SK-N-SH treated with all-trans-retinoic acid at 6 μM for 48 hours (cell line): ENCODE results near the gene BFSP2.

Experiments used
- ATAC-seq: fragments of 200-7000 bp; cut with Tn5 transposase; 3 replicates; pipeline ENCODE4 v1.9.1; 2020; ENCODE audit warnings: mild to moderate bottlenecking, moderate library complexity
- ARNTL ChIP-seq: fragments of 450-650 bp; formaldehyde crosslinking; IDR thresholded peaks from 2 replicates; pipeline ENCODE4 v1.5.0; 2020; ENCODE audit warnings: low read depth, mild to moderate bottlenecking, moderate library complexity, borderline replicate concordance
- BACH2 ChIP-seq: fragments of 250-450 bp; sonication (Bioruptor Pico); IDR thresholded peaks from 2 replicates; pipeline ENCODE4 v1.9.0; 2021; ENCODE audit warnings: mild to moderate bottlenecking, borderline replicate concordance
- CREB5 ChIP-seq: fragments of 250-450 bp; sonication (Bioruptor Pico); IDR thresholded peaks from 2 replicates; pipeline ENCODE4 v1.5.1; 2020; ENCODE audit warnings: low read depth, mild to moderate bottlenecking, moderate library complexity
- CSDC2 ChIP-seq: fragments of 250-450 bp; sonication (Bioruptor Pico); IDR thresholded peaks from 2 replicates; pipeline ENCODE4 v1.5.0; 2020; ENCODE audit warnings: mild to moderate bottlenecking, moderate library complexity
- CSRNP3 ChIP-seq: fragments of 250-450 bp; sonication (Bioruptor Pico); IDR thresholded peaks from 2 replicates; pipeline ENCODE4 v1.5.1; 2021; ENCODE audit warnings: mild to moderate bottlenecking, moderate library complexity
- GLIS3 ChIP-seq: fragments of 250-450 bp; sonication (Bioruptor Pico); IDR thresholded peaks from 2 replicates; pipeline ENCODE4 v1.5.0; 2020; ENCODE audit warnings: mild to moderate bottlenecking, moderate library complexity
- ISL1 ChIP-seq: fragments of 250-450 bp; sonication (Bioruptor Pico); IDR thresholded peaks from 2 replicates; pipeline ENCODE4 v2.1.2; 2022; ENCODE audit warnings: mild to moderate bottlenecking, moderate library complexity
- OSR1 ChIP-seq: fragments of 250-450 bp; sonication (Bioruptor Pico); IDR thresholded peaks from 2 replicates; pipeline ENCODE4 v1.8.0; 2022; ENCODE audit warnings: moderate library complexity, mild to moderate bottlenecking, inconsistent platforms
- PPARA ChIP-seq: fragments of 250-450 bp; sonication (Bioruptor Pico); IDR thresholded peaks from 2 replicates; pipeline ENCODE4 v1.5.0; 2020; ENCODE audit warnings: mild to moderate bottlenecking, borderline replicate concordance
- SNAI2 ChIP-seq: fragments of 250-450 bp; sonication (Bioruptor Pico); IDR thresholded peaks from 2 replicates; pipeline ENCODE4 v1.5.0; 2020; ENCODE audit warnings: mild to moderate bottlenecking, moderate library complexity
- TCF4 ChIP-seq: fragments of 250-450 bp; sonication (Bioruptor Pico); IDR thresholded peaks from 2 replicates; pipeline ENCODE4 v1.8.0; 2021; ENCODE audit warnings: mild to moderate bottlenecking, moderate library complexity, borderline replicate concordance
- TSHZ2 ChIP-seq: fragments of 250-450 bp; sonication (Bioruptor Pico); IDR thresholded peaks from 2 replicates; pipeline ENCODE4 v1.5.0; 2020; ENCODE audit warnings: mild to moderate bottlenecking, moderate library complexity
- ZC3H10 ChIP-seq: fragments of 250-450 bp; sonication (Bioruptor Pico); IDR thresholded peaks from 2 replicates; pipeline ENCODE4 v1.5.1; 2021; ENCODE audit warnings: mild to moderate bottlenecking, moderate library complexity
- ZFP3 ChIP-seq: fragments of 250-450 bp; sonication (Bioruptor Pico); IDR thresholded peaks from 2 replicates; pipeline ENCODE4 v1.5.0; 2020; ENCODE audit warnings: mild to moderate bottlenecking, moderate library complexity
- ZNF70 ChIP-seq: fragments of 450-650 bp; formaldehyde crosslinking; IDR thresholded peaks from 2 replicates; pipeline ENCODE4 v1.5.0; 2020; ENCODE audit warnings: mild to moderate bottlenecking, moderate library complexity
- ZNF8 ChIP-seq: fragments of 450-650 bp; formaldehyde crosslinking; IDR thresholded peaks from 2 replicates; pipeline ENCODE4 v1.5.0; 2020; ENCODE audit warnings: mild to moderate bottlenecking, moderate library complexity
- TF ChIP-seq, protein P1 (sequence below): fragments of 250-450 bp; sonication (Bioruptor Pico); IDR thresholded peaks from 2 replicates; pipeline ENCODE4 v1.8.0; 2020; ENCODE audit warnings: mild to moderate bottlenecking, moderate library complexity, borderline replicate concordance
- TF ChIP-seq, protein P2 (sequence below): fragments of 250-450 bp; sonication (Bioruptor Pico); IDR thresholded peaks from 2 replicates; pipeline ENCODE4 v1.8.0; 2021; ENCODE audit warnings: low read depth, mild to moderate bottlenecking, moderate library complexity, borderline replicate concordance

BFSP2 gene

GRCh38 chr3:133477487-133477886 is 77.6 kb downstream of the BFSP2 start (continued):
- TF ChIP-seq, protein P1, sequence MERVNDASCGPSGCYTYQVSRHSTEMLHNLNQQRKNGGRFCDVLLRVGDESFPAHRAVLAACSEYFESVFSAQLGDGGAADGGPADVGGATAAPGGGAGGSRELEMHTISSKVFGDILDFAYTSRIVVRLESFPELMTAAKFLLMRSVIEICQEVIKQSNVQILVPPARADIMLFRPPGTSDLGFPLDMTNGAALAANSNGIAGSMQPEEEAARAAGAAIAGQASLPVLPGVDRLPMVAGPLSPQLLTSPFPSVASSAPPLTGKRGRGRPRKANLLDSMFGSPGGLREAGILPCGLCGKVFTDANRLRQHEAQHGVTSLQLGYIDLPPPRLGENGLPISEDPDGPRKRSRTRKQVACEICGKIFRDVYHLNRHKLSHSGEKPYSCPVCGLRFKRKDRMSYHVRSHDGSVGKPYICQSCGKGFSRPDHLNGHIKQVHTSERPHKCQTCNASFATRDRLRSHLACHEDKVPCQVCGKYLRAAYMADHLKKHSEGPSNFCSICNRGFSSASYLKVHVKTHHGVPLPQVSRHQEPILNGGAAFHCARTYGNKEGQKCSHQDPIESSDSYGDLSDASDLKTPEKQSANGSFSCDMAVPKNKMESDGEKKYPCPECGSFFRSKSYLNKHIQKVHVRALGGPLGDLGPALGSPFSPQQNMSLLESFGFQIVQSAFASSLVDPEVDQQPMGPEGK (CRISPR knock-in tag): no peak
- no peak for TF ChIP-seq ARNTL (CRISPR knock-in tag)
- no peak for TF ChIP-seq BACH2
- no peak for TF ChIP-seq CSRNP3

DNA sequence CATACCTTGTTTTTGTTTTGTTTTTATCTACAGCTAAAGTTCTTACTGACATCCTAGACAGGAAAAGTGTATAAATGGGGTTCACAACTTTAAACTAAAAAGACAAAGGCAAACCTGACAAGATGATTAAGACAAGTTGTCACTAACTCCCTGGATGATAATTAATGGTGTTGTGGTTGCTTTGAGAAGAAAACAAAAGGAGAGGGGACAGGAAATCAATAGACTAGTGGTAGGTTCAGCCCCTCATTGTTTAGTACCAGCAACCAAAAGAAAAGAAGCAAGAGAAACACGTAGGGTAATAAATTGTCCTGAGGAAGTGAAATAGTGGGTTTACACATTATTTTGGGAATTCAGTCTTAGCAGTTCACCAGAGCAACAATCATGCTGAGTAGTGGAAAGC is 78.8 kb downstream of the BFSP2 start:
- no peak for ATAC-seq
- TF ChIP-seq TCF4 (CRISPR knock-in tag) (no peak), ZFP3 (CRISPR knock-in tag) (no peak), TSHZ2 (CRISPR knock-in tag) (no peak), CSRNP3 (no peak), ZC3H10 (CRISPR knock-in tag) (no peak), PPARA (CRISPR knock-in tag) (no peak), GLIS3 (no peak), ZNF8 (no peak), ISL1 (no peak), OSR1 (CRISPR knock-in tag) (no peak), CREB5 (CRISPR knock-in tag) (no peak), CSDC2 (CRISPR knock-in tag) (no peak), SNAI2 (no peak), ARNTL (CRISPR knock-in tag) (no peak), BACH2 (no peak), ZNF70 (CRISPR knock-in tag) (no peak)
- TF ChIP-seq, protein P1 (CRISPR knock-in tag): no peak
- TF ChIP-seq, protein P2, sequence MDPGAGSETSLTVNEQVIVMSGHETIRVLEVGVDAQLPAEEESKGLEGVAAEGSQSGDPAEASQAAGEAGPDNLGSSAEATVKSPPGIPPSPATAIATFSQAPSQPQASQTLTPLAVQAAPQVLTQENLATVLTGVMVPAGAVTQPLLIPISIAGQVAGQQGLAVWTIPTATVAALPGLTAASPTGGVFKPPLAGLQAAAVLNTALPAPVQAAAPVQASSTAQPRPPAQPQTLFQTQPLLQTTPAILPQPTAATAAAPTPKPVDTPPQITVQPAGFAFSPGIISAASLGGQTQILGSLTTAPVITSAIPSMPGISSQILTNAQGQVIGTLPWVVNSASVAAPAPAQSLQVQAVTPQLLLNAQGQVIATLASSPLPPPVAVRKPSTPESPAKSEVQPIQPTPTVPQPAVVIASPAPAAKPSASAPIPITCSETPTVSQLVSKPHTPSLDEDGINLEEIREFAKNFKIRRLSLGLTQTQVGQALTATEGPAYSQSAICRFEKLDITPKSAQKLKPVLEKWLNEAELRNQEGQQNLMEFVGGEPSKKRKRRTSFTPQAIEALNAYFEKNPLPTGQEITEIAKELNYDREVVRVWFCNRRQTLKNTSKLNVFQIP (CRISPR knock-in tag): no peak
